Measurements from ENCODE around the gene UMODL1. TPM values are rescaled to one million over a fixed set of nuclear protein-coding genes. Genes with fewer than 3 reads are reported as not detected.

Gene UMODL1
- polyA plus RNA-seq, 3 donors = not detected

DNA sequence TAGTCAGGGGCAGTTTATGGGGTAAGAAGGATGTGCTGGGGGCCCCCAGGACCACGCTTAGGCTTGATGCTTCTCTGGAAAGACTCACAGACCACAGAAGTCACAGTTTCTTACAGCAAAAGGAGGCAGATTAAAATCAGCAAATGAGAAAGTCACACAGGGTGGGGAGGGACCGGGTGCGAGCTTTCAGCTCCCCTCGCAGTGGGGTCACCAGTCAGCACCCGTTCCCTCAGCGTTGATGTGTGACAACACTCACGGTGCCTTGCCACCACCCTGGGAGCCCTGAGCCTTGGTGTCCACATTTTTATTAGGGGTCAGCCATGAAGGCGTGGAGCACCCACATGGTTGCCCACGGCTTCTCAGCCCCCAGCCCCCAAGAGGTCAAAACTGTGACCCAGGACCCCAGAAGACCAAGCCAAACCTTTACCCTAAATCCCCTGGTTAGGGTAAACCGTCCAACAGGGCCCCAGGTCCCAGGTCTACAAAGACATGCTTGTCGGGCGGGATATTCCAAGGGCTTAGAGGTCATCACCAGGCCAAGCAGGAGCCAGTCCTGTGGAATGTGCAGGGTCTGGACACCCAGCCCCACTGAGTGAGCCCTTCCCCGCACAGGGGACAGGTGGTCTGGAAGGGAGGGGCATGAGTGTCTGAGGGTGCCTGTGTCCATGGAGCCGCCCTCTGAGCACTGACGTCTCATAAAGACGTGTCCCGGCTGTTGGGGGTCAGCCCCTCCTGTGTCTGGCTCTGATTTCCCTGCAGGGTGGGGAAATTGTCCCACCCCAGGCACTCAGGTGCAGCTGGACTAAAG, 83.3 kb downstream of the UMODL1 start:
- H3K9ac ChIP-seq (ENCODE audit: insufficient read depth, low read length, poor library complexity, severe bottlenecking) = no peak overlapping the region
- no peak overlapping the region for H3K4me2 ChIP-seq (replicated peaks; ENCODE audit: extremely low read depth, low read length, poor library complexity, severe bottlenecking)
- TF ChIP-seq CTCF (IDR thresholded peaks at IDR 0.05) = no peak
- no peaks in the 10 kb centered on the region for H3K36me3 ChIP-seq (replicated peaks in 1 of 2; ENCODE audit: control insufficient read depth in 1 of 2, insufficient read depth in 2 of 2, low read length in 2 of 2)
- peaks cover 4 to 14% (median 7%) of the 10 kb centered on the region in 3 donors for H3K27me3 Mint-ChIP-seq (ENCODE audit: low read depth in 3 of 3)
- H3K36me3 Mint-ChIP-seq = no peaks in the 10 kb centered on the region
- intact Hi-C loops (cut with micrococcal nuclease) = no loop called here
- H2AFZ ChIP-seq (ENCODE audit: insufficient read depth, low read depth, low read length, poor library complexity, severe bottlenecking) = no peak overlapping the region
- H3K27me3 ChIP-seq (ENCODE audit: control insufficient read depth in 2 of 2, insufficient read depth in 2 of 2, low read length in 2 of 2) = no peaks in the 10 kb centered on the region
- no peaks in the 10 kb centered on the region for H4K20me1 ChIP-seq (ENCODE audit: insufficient read depth, low read length)
- no peaks in the 10 kb centered on the region for H3K4me1 ChIP-seq (ENCODE audit: control insufficient read depth in 1 of 2, insufficient read depth in 2 of 2, low read length in 2 of 2)
- H3K4me3 Mint-ChIP-seq = no peak overlapping the region
- H3K79me2 ChIP-seq (ENCODE audit: insufficient read depth, low read length) = no peaks in the 10 kb centered on the region
- H3K27ac Mint-ChIP-seq = no peak overlapping the region
- DNase-seq = no peak
- H3K9me3 ChIP-seq (replicated peaks in 1 of 2; ENCODE audit: control insufficient read depth in 1 of 2, insufficient read depth in 1 of 2, low read length in 2 of 2) = no peaks in the 10 kb centered on the region
- H3K9me3 Mint-ChIP-seq = peaks cover 0 to 2% (median 0%) of the 10 kb centered on the region in 7 donors
- no peaks in the 10 kb centered on the region for H3K4me1 Mint-ChIP-seq
- H3K4me3 ChIP-seq (replicated peaks in 1 of 3; ENCODE audit: low read depth in 2 of 3, low read length in 3 of 3) = no peak overlapping the region
- WGBS (ENCODE audit: insufficient coverage) = 96% methylated on average over 16 of the region's 17 CpGs
- H3K27ac ChIP-seq (ENCODE audit: low read depth in 1 of 2, low read length in 2 of 2) = no peak overlapping the region

DNA sequence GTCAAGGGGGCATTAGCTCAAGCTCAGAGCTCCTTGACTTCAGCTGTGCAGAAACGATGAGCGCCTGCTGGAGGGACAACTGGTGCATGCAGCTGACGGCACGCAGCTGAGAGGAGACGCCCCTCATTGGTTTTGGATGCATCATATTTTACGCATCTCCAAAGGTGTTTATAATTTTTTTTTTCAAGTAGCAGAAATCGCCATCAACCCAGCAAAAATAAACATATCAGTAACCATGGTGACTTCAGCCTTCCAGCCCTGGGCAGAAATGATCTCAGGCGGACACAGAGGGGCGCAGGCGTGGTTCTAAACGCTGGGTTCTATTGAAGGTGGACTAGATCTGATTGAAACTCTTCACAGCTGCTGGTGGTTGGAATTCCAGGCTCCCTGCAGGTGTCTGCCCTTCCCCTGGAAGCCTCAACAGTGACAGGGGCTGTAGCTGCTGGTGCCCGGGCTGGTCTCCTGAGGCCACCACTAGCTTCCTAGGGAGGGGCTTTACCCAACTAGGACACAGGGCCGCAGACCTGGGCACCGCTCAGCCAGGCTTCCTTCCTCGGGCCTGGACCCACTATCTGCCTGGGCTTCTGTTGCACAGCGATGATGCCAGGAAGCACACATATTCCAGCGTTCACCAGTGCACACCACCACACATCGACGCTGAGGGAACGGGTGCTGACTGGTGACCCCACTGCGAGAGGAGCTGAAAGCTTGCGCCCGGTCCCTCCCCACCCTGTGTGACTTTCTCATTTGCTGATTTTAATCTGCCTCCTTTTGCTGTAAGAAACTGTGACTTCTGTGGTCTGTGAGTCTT, 84.1 kb downstream of the UMODL1 start:
- no peak overlapping the region for H3K4me3 ChIP-seq (replicated peaks in 1 of 3; ENCODE audit: low read depth in 2 of 3, low read length in 3 of 3)
- Mint-ChIP-seq H3K27ac (no peak overlapping the region), H3K4me1 (no peaks in the 10 kb centered on the region)

More for the DNA sequence above, 84.1 kb downstream of the UMODL1 start:
- Mint-ChIP-seq H3K36me3 (no peaks in the 10 kb centered on the region), H3K4me3 (no peak overlapping the region), H3K9me3 (peaks cover 0 to 2% (median 0%) of the 10 kb centered on the region in 7 donors), H3K27me3 (ENCODE audit: low read depth in 3 of 3) (peaks cover 8 to 21% (median 10%) of the 10 kb centered on the region in 3 donors)
- Histone ChIP-seq H3K4me2 (replicated peaks; ENCODE audit: extremely low read depth, low read length, poor library complexity, severe bottlenecking) (no peak overlapping the region), H3K79me2 (ENCODE audit: insufficient read depth, low read length) (no peaks in the 10 kb centered on the region), H3K36me3 (replicated peaks in 1 of 2; ENCODE audit: control insufficient read depth in 1 of 2, insufficient read depth in 2 of 2, low read length in 2 of 2) (no peaks in the 10 kb centered on the region), H3K27ac (ENCODE audit: low read depth in 1 of 2, low read length in 2 of 2) (no peak overlapping the region), H3K9me3 (replicated peaks in 1 of 2; ENCODE audit: control insufficient read depth in 1 of 2, insufficient read depth in 1 of 2, low read length in 2 of 2) (no peaks in the 10 kb centered on the region), H3K27me3 (ENCODE audit: control insufficient read depth in 2 of 2, insufficient read depth in 2 of 2, low read length in 2 of 2) (peaks cover 0 to 4% of the 10 kb centered on the region in 2 donors), H3K9ac (ENCODE audit: insufficient read depth, low read length, poor library complexity, severe bottlenecking) (no peak overlapping the region), H2AFZ (ENCODE audit: insufficient read depth, low read depth, low read length, poor library complexity, severe bottlenecking) (no peak overlapping the region), H3K4me1 (ENCODE audit: control insufficient read depth in 1 of 2, insufficient read depth in 2 of 2, low read length in 2 of 2) (no peaks in the 10 kb centered on the region), H4K20me1 (ENCODE audit: insufficient read depth, low read length) (no peaks in the 10 kb centered on the region)
- no peak for TF ChIP-seq CTCF (IDR thresholded peaks at IDR 0.05)
- WGBS (ENCODE audit: insufficient coverage) = 60% methylated on average over 12 of the region's 23 CpGs
- intact Hi-C loops (cut with micrococcal nuclease) = no loop called here
- DNase-seq = no peak
